ENCODE measurements around the gene SYT14.

The SYT14 gene

DNA sequence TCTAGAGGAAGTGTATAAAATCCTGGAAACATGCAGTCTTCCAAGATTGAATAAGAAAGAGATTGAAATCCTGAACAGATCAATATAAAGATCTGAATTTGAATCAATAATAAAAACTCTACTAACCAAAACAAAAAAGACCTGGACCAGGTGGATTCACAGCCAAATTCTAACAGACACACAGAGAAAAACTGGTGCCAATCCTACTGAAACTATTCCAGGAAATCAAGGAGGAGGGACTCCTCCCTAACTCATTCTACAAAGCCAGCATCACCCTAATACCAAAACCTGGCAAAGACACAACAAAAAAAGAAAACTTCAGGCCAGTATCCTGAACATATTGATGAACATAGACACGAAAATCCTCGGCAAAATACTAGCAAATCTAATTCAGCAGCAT lies 58.3 kb downstream of the SYT14 start:
- no peaks in the 10 kb centered on the region for H3K9me3 ChIP-seq (ENCODE audit: insufficient read depth, low read depth, low read length)
- no peak overlapping the region for H2AFZ ChIP-seq (ENCODE audit: low read length)
- H3F3A ChIP-seq (ENCODE audit: low read depth), result no peaks in the 10 kb centered on the region
- H3K36me3 ChIP-seq (ENCODE audit: insufficient read depth, low read length), result no peaks in the 10 kb centered on the region
- TF ChIP-seq EZH2phosphoT487 (IDR thresholded peaks at IDR 0.05; ENCODE audit: borderline replicate concordance), result no peak
- TF ChIP-seq, protein P1, sequence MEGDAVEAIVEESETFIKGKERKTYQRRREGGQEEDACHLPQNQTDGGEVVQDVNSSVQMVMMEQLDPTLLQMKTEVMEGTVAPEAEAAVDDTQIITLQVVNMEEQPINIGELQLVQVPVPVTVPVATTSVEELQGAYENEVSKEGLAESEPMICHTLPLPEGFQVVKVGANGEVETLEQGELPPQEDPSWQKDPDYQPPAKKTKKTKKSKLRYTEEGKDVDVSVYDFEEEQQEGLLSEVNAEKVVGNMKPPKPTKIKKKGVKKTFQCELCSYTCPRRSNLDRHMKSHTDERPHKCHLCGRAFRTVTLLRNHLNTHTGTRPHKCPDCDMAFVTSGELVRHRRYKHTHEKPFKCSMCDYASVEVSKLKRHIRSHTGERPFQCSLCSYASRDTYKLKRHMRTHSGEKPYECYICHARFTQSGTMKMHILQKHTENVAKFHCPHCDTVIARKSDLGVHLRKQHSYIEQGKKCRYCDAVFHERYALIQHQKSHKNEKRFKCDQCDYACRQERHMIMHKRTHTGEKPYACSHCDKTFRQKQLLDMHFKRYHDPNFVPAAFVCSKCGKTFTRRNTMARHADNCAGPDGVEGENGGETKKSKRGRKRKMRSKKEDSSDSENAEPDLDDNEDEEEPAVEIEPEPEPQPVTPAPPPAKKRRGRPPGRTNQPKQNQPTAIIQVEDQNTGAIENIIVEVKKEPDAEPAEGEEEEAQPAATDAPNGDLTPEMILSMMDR (conservative IDR thresholded peaks at IDR 0.05; ENCODE audit: low read length), result no peak
- no peak overlapping the region for H3K4me2 ChIP-seq (ENCODE audit: low read depth, low read length, poor library complexity, severe bottlenecking)
- H3K4me3 ChIP-seq (ENCODE audit: low read length, poor library complexity, severe bottlenecking), result no peak overlapping the region
- H3K4me1 ChIP-seq (ENCODE audit: insufficient read depth, low read length, poor library complexity, severe bottlenecking), result no peaks in the 10 kb centered on the region
- no peaks in the 10 kb centered on the region for H3K9me2 ChIP-seq (replicated peaks; ENCODE audit: low read depth, low read length)
- no peaks in the 10 kb centered on the region for H3K79me2 ChIP-seq (ENCODE audit: insufficient read depth, low read length)
- H3K27me3 ChIP-seq (ENCODE audit: insufficient read depth, low read length, poor library complexity, severe bottlenecking), result no peaks in the 10 kb centered on the region
- no peak overlapping the region for H3K9ac ChIP-seq (ENCODE audit: low read depth, low read length, poor library complexity, severe bottlenecking)
- no peaks in the 10 kb centered on the region for H4K20me1 ChIP-seq (ENCODE audit: insufficient read depth, low read length, poor library complexity, severe bottlenecking)

DNA sequence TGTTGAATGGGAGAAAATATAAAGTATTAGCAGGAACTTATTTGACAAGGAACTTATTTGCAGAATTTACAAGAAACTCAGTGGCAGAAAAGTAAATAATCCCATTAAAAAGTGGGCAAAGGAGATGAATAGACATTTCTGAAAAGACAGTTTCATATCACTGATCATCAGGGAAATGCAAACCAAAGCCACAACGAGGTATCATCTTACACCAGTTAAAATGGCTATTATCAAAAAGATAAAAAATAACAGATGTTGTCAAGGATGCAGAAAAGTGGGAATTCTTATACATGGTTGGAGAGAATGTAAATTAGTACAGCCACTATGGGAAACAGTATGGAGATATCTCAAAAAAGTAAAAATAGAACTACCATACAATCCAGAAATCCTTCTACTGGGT lies 61.0 kb downstream of the SYT14 start:
- no peaks in the 10 kb centered on the region for H4K20me1 ChIP-seq (ENCODE audit: insufficient read depth, low read length, poor library complexity, severe bottlenecking)
- H3K4me1 ChIP-seq (ENCODE audit: insufficient read depth, low read length, poor library complexity, severe bottlenecking), result no peaks in the 10 kb centered on the region
- H3F3A ChIP-seq (ENCODE audit: low read depth), result no peaks in the 10 kb centered on the region
- H2AFZ ChIP-seq (ENCODE audit: low read length), result no peak overlapping the region
- H3K4me2 ChIP-seq (ENCODE audit: low read depth, low read length, poor library complexity, severe bottlenecking), result no peak overlapping the region
- H3K27me3 ChIP-seq (ENCODE audit: insufficient read depth, low read length, poor library complexity, severe bottlenecking), result no peaks in the 10 kb centered on the region
- H3K9me3 ChIP-seq (ENCODE audit: insufficient read depth, low read depth, low read length), result no peaks in the 10 kb centered on the region
- no peaks in the 10 kb centered on the region for H3K36me3 ChIP-seq (ENCODE audit: insufficient read depth, low read length)
- H3K9ac ChIP-seq (ENCODE audit: low read depth, low read length, poor library complexity, severe bottlenecking), result no peak overlapping the region
- no peak overlapping the region for H3K4me3 ChIP-seq (ENCODE audit: low read length, poor library complexity, severe bottlenecking)
- no peaks in the 10 kb centered on the region for H3K79me2 ChIP-seq (ENCODE audit: insufficient read depth, low read length)
- TF ChIP-seq EZH2phosphoT487 (IDR thresholded peaks at IDR 0.05; ENCODE audit: borderline replicate concordance), result no peak
- TF ChIP-seq, protein P1 (conservative IDR thresholded peaks at IDR 0.05; ENCODE audit: low read length), result no peak
- H3K9me2 ChIP-seq (replicated peaks; ENCODE audit: low read depth, low read length), result no peaks in the 10 kb centered on the region

DNA sequence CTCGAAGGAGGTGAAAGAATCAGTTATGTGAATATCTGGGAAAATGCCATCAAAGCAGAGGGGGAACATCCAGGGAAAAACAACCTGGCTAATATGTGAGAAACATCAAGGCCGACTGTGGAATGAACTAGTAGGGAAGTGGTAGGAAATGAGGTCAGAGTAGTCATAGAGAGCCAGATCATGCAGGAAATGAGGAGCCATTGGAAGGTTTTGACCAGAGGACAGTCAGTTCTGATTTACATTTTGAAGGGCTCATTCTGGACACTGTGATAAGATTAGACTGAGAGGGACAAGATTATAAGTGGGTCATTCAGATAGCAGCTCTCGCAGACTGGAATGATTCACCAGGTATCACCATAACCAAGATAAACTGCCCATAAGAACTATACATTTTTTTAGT lies 63.7 kb downstream of the SYT14 start:
- Histone ChIP-seq H3K9me3 (ENCODE audit: insufficient read depth, low read depth, low read length) (no peaks in the 10 kb centered on the region), H3K4me2 (ENCODE audit: low read depth, low read length, poor library complexity, severe bottlenecking) (no peak overlapping the region), H3K9me2 (replicated peaks; ENCODE audit: low read depth, low read length) (no peaks in the 10 kb centered on the region), H2AFZ (ENCODE audit: low read length) (no peak overlapping the region), H3K79me2 (ENCODE audit: insufficient read depth, low read length) (no peaks in the 10 kb centered on the region), H3F3A (ENCODE audit: low read depth) (no peaks in the 10 kb centered on the region), H3K9ac (ENCODE audit: low read depth, low read length, poor library complexity, severe bottlenecking) (no peak overlapping the region), H3K4me3 (ENCODE audit: low read length, poor library complexity, severe bottlenecking) (no peak overlapping the region), H4K20me1 (ENCODE audit: insufficient read depth, low read length, poor library complexity, severe bottlenecking) (no peaks in the 10 kb centered on the region), H3K27me3 (ENCODE audit: insufficient read depth, low read length, poor library complexity, severe bottlenecking) (no peaks in the 10 kb centered on the region), H3K4me1 (ENCODE audit: insufficient read depth, low read length, poor library complexity, severe bottlenecking) (no peaks in the 10 kb centered on the region), H3K36me3 (ENCODE audit: insufficient read depth, low read length) (no peaks in the 10 kb centered on the region)
- TF ChIP-seq EZH2phosphoT487 (IDR thresholded peaks at IDR 0.05; ENCODE audit: borderline replicate concordance), result no peak
- TF ChIP-seq, protein P1 (conservative IDR thresholded peaks at IDR 0.05; ENCODE audit: low read length), result no peak
